Calu3 (cell line): Measurements from ENCODE around the gene SND1. TPM values are rescaled to one million over a fixed set of nuclear protein-coding genes. Genes with fewer than 3 reads are reported as not detected.

ENCODE experiments used
- BruUV-seq: library from RNA; stranded (reverse); fragments of 400-500 nt; replicated peaks from 2 replicates; lab custom pipeline; 2021; lab: Mats Ljungman, UMichigan
- CTCF ChIA-PET: fragments of 300-600 bp; sonication (Branson Sonifier 250); formaldehyde crosslinking; loops from one replicate; lab custom pipeline; 2022; ENCODE audit warnings: antibody characterized with exemption; lab: Charles Lee
- DNase-seq: peaks from one replicate; pipeline ENCODE4 v3.0.0; 2022
- H3K27ac Mint-ChIP-seq: one replicate; pipeline ENCODE4 v1.8.0; 2022; ENCODE audit warnings: mixed read lengths; ENCODE audit not compliant: unreplicated experiment
- H3K27me3 Mint-ChIP-seq: one replicate; pipeline ENCODE4 v1.8.0; 2022; ENCODE audit warnings: mixed read lengths; ENCODE audit not compliant: unreplicated experiment
- H3K36me3 Mint-ChIP-seq: one replicate; pipeline ENCODE4 v1.8.0; 2022; ENCODE audit warnings: mild to moderate bottlenecking, moderate library complexity, mixed read lengths; ENCODE audit not compliant: insufficient read depth, unreplicated experiment
- H3K4me1 Mint-ChIP-seq: one replicate; pipeline ENCODE4 v1.8.0; 2022; ENCODE audit warnings: mild to moderate bottlenecking, low read depth, mixed read lengths; ENCODE audit not compliant: unreplicated experiment
- H3K4me3 Mint-ChIP-seq: one replicate; pipeline ENCODE4 v1.8.0; 2022; ENCODE audit warnings: mild to moderate bottlenecking, low read depth, moderate library complexity, mixed read lengths; ENCODE audit not compliant: unreplicated experiment
- H3K9me3 Mint-ChIP-seq: one replicate; pipeline ENCODE4 v1.8.0; 2022; ENCODE audit warnings: low read depth, mixed read lengths; ENCODE audit not compliant: unreplicated experiment
- CTCF ChIP-seq: fragments of 200-600 bp; IDR thresholded peaks from one replicate; pipeline ENCODE4 v1.8.0; 2022; ENCODE audit warnings: antibody characterized with exemption; ENCODE audit not compliant: unreplicated experiment
- intact Hi-C: fragments of 100-400 bp; cut with micrococcal nuclease; formaldehyde crosslinking; loops from one replicate; pipeline ENCODE4 v1.10.0; 2022; ENCODE audit not compliant: unreplicated experiment
- total RNA-seq: library from RNA; stranded (reverse); gene quantifications from 2 replicates; pipeline ENCODE4 v1.2.3, GENCODE V29; 2022

SND1 gene
- total RNA-seq, 1 experiment from 2014 or later: 205 TPM

GRCh38 chr7:127647636-127648035 lies 4.4 kb upstream of the SND1 start:
- Mint-ChIP-seq H3K4me3 (no peak overlapping the region), H3K9me3 (no peaks in the 10 kb centered on the region), H3K27me3 (no peaks in the 10 kb centered on the region), H3K36me3 (peaks cover 15% of the 10 kb centered on the region), H3K4me1 (no peaks in the 10 kb centered on the region), H3K27ac (no peak overlapping the region)
- TF ChIP-seq CTCF: no peak
- BruUV-seq: no TSS peak
- intact Hi-C loops: no loop called here
- DNase-seq: no peak
- CTCF ChIA-PET: no interaction called here

GRCh38 chr7:127648986-127649385 lies 3.0 kb upstream of the SND1 start:
- DNase-seq: no peak
- TF ChIP-seq CTCF: no peak
- Mint-ChIP-seq H3K36me3 (peaks cover 26% of the 10 kb centered on the region), H3K4me3 (no peak overlapping the region), H3K27ac (no peak overlapping the region), H3K27me3 (no peaks in the 10 kb centered on the region), H3K4me1 (peaks cover 5% of the 10 kb centered on the region), H3K9me3 (no peaks in the 10 kb centered on the region)
- CTCF ChIA-PET: no interaction called here
- BruUV-seq: no TSS peak
- intact Hi-C loops: no loop called here

GRCh38 chr7:127650847-127651555 lies 993 bp upstream of the SND1 start:
- CTCF ChIA-PET: no interaction called here
- no peak for DNase-seq
- Mint-ChIP-seq H3K27ac (peak overlapping the region; percentile 97), H3K4me3 (no peak overlapping the region), H3K27me3 (no peaks in the 10 kb centered on the region), H3K36me3 (peaks cover 38% of the 10 kb centered on the region), H3K9me3 (no peaks in the 10 kb centered on the region), H3K4me1 (peaks cover 25% of the 10 kb centered on the region)
- BruUV-seq: TSS peak; percentile 99
- no peak for TF ChIP-seq CTCF
- intact Hi-C loops: no loop called here

GRCh38 chr7:127652333-127653248 lies 597 bp downstream of the SND1 start:
- Mint-ChIP-seq H3K36me3 (peaks cover 44% of the 10 kb centered on the region), H3K27me3 (no peaks in the 10 kb centered on the region), H3K27ac (peak overlapping the region; percentile 97), H3K4me3 (no peak overlapping the region), H3K4me1 (peaks cover 26% of the 10 kb centered on the region), H3K9me3 (no peaks in the 10 kb centered on the region)
- CTCF ChIA-PET: interaction anchor here (2.6 kb wide), 1 partner anchor 14 kb away, joined by 8 read pairs; no protein-coding TSS in a partner anchor
- BruUV-seq: no TSS peak
- intact Hi-C loops: no loop called here
- TF ChIP-seq CTCF: no peak
- no peak for DNase-seq
